DND-41 (cell line): ENCODE measurements around the gene MAPK12.

Source experiments
- CTCF ChIP-seq: IDR thresholded peaks from 2 replicates; pipeline ENCODE4 v1.5.1; 2012; ENCODE audit warnings: borderline replicate concordance, low read length, moderate library complexity, mild to moderate bottlenecking; ENCODE audit not compliant: poor library complexity, severe bottlenecking; ENCODE audit errors: extremely low read depth
- EZH2 ChIP-seq: IDR thresholded peaks from 3 replicates; pipeline ENCODE4 v1.6.1; 2012; ENCODE audit warnings: borderline replicate concordance, low read depth, mild to moderate bottlenecking, moderate library complexity, low read length, inconsistent platforms; ENCODE audit not compliant: severe bottlenecking

- TF ChIP-seq CTCF (no peak), EZH2 (no peak)
Measured at GRCh38 chr22:50282361-50283155, 21.1 kb upstream of the MAPK12 start.
